CD4-positive, alpha-beta T cell treated with Interferon alpha-2 for 1 hour (primary cell): ENCODE measurements around the gene SUCO.
"Not testable (repeated sequence)": the region's sequence is repeated elsewhere in the genome, so short reads cannot be mapped to it uniquely, and the experiment has no call there.

Experiments
- DNase-seq, 2 donors: peaks; one replicate each; pipeline ENCODE4 v3.0.0-alpha.2; 2020 to 2022

The SUCO gene

DNA sequence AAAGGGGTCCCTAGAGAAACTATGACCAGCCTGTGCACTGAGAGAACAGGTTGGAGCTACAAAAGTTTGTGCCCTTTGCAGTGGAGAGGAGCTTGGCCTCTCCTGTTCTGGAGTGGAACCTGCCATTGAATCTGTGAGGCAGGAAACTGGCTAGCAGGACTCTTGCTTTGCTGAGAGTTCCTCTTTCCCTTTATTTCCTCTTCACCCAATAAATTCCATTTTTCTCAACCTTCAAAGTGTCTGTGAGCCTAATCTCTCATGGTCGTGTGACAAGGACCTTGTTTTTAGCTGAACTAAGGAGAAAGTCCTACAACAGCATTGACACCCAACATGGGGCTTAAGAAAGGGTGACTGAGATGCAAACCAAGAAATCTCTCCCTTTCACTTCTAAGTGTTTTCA is 83.2 kb downstream of the SUCO start:
- no peak for DNase-seq

DNA sequence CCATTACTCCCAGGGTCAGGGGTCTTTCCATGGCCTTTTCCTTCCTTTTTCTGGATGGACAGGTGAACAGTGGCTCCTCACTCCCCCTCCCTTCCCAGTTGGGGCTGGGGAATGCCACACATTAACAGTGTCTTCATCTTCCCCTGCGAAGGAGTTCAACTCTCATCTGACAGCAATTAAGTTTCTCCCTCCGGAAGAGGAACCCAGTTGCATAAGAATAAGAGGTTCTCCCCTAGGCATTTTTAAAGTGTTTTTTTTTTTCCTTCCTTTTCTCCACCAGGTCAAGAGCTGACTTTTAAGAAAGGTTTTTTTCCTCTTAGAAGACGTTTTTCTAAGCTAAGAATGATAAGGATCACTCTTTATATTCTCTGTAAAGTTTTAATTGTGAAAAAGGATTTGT is 83.7 kb downstream of the SUCO start:
- DNase-seq: no peak

DNA sequence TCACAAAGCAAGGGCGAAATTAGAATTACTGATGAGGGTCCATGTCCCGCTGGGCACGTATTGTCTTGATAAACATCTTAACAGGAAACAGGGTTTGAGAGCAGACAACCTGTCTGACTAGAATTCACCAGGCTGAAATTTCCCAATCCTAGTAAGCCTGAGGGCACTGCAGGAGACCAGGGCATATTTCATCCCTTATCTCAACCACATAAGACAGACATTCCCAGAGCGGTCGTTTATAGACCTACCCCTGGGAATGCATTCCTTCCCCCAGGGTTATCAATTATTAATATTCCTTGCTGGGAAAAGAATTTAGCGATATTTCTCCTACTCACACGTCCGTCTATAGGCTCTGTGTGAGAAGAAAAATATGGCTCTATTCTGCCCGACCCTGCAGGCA is 87.7 kb downstream of the SUCO start:
- not testable (repeated sequence) for DNase-seq

DNA sequence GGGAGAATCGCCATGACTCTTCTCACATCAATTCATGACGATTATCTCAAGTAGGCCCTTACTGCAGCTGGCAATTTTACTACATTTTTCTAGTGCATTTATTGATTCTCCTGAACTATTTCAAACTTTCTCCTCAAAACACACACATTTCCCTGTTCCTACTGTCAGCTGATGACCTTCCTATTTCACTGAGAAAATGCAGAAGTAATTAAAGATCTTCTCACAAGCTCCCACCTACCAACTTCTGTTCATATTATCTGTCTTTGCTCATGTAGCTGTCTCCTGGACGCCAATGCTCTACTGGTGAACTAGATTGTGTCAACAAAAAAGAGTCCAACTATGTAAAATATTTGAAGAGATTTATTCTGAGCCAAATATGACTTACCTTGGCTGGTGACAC is 89.6 kb downstream of the SUCO start:
- no peak for DNase-seq

DNA sequence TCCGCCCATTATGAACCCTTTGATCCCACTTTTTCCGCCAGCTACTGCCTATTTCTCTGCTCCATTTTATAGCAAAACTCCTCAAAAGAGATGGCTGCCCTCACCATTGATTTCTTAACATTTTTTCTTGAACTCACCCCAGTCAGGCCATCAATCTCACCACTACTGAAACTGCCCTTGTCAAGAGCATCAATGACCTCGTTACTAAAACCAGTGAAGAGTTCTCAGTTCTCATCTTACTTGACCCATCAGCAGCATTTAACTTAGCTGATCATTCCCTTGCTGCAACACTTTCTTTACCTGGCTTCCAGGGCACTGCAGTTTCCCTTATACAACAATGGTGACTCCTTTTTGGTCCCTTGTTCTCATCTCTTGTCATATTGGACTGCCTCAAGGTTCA is 90.8 kb downstream of the SUCO start:
- no peak for DNase-seq

DNA sequence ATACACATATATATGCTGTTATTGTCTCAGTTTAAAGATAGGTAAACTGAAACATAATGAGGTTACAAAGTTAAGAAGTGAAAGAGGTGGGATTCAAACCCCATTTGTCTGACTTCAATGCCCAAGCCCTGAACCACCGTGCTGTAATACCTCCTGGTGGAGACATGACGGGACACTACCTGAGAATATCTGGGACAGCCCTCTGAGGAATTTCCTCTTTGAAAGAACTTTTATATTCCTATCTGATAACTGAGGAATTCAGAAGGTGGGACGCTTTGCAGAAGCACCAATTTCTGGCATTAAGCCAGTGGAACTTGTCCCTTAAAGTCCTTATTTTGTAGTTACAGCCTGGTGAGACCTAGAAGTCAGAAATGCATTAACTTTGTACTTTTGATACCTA is 93.9 kb downstream of the SUCO start:
- DNase-seq: no peak

DNA sequence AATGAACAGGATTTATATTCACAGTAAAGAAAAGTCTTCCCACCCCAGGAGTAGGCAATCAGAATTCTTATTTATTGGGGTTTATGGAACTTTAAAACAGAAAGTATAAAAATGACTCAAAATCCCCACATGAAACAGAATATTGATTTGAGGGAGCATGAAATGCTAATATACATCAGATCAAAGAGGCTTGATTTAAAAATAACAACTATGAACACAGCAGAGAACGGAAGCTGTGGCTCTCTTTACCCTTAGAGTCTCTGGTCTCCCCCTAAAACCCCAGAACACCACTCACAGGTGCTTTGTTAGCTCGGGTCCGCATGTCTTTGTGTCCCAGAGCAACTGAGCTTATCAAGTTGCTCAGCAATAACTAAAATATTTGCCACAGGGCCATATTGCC is 94.8 kb downstream of the SUCO start:
- peak in 1 of 2 donors; percentile 26 for DNase-seq

DNA sequence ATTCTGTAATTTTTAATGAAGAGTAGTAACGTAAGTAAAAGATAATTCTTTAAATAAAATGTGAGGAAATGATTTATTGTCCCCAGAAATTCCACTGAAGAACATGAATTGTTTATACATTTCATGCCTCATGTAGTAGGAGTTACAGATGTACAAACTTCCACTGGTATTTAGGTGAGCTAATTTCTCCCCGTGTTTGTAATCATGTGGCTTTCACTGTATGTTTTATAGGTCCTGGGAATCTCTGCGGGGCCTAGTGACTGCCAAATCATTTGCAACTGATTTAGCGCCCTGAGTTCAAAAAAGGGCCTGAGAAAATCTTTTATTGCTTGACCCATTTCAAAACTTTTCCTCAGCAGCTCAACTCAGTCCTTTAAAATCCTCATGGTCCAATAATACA is 95.5 kb downstream of the SUCO start:
- DNase-seq: no peak

DNA sequence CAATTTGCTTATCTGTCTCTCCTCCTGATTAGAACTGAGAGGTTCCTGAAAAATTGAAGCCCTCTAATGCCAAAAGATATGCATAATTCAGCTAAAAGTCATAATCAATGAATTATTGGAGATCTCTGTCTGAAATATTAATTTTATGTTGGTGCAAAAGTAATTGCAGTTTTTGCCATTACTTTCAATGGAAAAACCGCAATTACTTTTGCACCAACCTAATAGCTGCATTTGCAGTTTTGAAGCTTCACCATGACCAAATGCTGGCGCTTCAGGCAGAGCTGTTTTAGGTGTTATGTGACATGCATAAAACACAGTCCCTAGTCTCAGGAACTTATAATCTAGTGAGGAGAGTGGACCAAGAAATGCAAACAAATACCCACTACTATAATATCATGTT is 96.2 kb downstream of the SUCO start:
- no peak for DNase-seq

DNA sequence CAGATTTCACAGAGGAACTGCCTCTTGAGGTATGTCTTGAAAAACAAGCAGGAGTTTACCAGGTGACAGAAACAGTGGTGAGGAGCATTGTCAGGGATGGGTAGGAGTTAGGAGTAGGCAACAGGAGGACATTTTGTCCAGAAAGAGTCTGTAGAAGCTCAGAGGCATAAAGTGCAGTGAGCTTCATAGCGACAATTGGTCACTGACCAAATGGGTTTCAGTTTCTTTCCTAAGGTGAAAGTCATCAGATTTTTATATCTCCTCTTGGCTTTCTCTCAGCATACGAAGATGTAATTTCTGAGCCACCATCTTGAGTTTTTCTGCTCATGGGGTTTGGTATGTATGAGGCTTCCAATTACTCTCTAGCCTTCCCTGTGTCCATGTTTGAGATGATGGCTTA is 96.7 kb downstream of the SUCO start:
- no peak for DNase-seq

DNA sequence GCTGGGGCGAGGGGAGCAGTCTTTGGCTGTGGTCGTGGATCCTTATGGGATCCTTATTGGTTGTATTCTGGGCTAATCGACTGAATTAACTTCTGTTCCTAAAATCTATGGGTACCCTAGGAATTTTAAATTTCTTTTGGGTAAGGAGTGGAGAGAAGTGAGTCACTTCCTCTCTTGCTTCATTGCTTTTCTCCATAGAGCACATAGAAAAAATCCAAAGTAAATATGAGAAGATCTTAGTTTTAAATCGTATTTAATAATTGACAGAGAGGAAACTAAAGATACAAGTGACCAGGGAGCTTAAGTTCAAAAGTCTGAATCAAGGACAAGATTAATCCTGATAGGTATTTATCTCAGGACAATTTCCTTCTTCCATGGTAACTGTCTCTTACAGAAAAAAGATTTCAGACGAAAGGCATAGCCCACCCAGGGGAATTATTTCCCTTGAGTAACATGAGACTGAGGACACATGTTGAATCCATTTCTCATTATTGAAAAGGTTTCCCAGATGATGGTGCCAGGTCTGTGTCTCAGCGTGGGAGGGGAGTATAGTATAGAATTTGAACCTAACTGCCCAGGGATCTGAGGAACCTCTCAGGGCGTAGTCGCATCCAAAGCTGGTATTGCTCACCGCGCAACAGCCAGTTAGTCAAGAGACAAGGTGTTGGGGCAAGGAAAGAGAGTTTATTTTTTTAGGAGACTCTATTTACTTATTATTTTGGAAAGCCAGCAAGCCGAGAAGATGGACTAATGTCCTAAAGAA is 97.3 kb downstream of the SUCO start:
- no peak for DNase-seq

DNA sequence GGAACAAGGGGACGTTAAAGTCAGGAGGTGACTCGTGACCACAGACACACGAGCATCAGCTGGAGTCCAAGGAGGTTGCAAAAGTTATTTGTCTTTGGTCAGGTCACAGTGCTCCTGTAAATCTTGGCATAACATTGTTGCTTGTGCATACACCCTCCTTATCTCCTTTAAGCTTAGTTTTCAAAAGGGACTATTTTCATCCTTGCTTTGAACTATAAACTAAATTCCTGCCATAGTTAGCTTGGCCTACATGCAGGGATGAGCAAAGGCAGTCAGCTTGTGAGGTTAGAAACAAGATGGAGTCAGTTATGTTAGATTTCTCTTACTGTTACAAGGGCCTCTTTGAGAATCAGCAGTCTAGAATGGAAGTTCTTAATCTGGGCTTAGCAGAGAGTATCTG is 97.9 kb downstream of the SUCO start:
- DNase-seq: no peak

DNA sequence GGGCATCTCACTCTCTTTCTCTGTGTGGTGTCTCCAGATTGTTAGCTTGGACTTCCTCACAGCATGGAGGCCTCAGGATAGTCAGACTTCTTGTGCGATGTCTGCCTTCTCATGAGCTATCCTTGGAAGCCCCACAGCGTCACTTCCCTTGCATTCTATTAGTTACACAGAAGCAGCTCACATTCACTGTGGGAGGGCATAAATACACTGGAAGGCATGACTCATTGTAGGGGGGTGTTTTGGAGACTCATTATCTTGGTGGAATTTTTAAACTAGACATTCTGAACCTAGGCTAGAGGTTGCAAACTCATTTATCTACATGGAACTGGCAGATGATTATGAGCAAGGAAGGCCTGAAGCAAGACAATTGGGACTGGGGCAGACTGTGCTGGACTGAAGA is 104.6 kb downstream of the SUCO start:
- no peak for DNase-seq

DNA sequence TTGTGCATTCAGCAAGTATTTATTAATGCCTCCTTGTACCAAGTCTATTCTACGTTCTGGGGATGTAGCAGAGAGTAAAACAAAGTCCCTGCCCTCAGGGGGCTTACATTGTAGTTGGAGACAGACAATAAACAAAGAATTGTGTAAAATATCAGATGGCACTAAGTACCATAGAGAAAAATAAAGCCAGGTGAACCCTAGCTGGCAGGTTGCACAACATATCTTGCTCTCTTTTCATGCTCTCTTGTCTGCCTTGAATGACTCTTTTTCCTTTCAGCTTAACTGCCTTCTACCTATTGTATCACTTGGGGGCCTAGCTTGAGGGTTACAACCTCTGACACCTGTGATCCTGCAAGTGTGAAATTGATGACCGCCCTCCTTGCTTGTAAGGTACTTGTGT is 105.3 kb downstream of the SUCO start:
- no peak for DNase-seq

DNA sequence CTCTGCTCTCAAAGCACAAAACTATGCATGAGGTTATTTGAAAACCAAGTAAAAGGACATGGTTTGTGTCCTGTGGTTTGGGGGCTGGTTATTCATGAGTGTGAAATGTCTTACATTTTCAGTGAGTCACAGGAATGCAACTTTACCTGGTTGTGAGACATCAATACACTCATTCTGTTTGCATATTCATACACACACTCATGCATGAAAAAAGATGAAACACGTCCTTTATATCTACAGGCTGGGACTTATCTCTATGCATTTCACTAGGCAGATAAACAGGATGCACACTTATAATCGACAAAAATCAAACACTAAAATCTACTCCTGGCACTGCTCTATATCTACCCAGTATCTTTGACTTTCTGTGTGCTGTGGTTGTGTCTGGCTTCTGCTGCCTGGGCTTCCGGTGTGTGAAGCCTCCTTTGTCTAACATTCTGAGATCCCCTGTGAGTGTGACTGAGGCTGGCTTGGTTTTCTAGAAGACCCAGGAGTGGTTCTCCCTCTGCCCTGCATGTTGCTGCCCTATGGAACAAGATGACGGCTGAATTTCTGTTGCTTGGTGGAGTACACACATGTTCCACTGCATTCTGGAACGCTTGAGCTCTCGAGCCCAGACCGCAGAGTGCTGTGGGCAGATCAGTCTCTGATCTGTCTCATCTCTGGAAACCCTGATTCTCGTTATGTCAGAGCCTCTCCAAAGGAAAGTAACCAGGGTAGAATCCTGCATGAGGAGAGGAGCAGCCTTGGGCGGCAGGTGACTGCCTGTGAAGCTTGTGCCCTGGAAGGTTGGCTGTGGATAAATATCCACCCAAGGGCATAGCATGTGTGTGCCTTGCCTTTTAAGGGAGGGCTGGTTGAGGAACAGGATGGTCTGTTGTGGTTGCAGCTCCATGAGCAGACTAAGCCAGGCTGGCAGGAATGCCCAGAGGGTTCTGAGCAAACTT is 106.2 kb downstream of the SUCO start:
- DNase-seq: peak; percentile 37 to 64

DNA sequence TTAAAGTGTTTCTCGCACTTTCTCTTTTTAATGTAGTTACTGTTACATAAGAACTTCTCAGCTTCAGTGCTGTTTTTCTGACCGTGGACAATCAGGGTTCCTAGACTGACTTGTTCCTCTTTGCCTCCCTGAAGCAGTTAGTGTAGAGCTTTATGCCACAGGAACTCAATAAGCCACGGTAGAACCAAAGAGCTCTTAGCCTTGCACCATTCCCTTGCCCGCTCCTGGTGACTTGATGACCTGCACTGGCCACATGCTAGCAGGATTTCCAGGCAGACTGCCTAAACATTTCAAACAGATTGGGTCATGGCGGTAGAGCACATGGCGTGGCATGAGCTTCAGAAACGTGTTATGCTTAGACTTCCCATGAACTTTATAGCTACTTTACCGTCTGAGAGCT is 107.2 kb downstream of the SUCO start:
- DNase-seq: no peak

DNA sequence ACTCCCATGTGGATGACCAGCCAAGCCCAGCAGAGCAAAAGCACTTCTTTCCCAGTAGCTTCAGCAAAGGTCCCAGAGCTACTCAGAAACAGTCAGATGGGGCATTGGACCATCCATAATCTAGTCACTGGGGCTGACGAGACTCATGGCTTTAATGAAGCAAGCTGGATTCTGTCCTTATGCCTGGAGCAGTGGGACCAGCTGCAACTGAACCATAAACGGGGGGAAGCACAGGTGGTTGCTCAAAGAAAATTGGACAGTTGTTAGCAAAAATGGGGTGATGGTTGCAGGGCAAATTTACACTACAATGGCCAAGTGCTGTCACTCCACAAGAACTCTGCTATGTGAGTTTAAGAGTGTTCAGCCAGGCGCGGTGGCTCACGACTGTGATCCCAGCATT is 108.5 kb downstream of the SUCO start:
- no peak for DNase-seq

DNA sequence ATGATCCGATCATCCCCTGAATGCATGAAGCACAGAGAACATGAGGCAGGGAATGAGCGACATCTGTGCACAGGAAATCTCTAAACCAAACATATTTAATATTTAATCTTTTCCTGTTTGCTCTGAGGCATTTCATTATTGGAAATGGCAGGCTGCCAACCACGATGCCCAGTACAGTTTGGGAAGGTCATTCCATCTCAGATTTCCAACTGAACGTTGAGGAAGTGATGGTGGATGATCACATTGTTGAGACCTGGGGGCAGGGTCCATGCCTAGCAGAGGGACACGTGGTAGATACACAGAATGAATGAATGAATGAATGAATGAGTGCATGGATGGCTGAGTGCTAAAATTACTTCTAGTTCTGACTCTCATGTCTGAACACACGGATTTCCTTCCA is 110.0 kb downstream of the SUCO start:
- no peak for DNase-seq

DNA sequence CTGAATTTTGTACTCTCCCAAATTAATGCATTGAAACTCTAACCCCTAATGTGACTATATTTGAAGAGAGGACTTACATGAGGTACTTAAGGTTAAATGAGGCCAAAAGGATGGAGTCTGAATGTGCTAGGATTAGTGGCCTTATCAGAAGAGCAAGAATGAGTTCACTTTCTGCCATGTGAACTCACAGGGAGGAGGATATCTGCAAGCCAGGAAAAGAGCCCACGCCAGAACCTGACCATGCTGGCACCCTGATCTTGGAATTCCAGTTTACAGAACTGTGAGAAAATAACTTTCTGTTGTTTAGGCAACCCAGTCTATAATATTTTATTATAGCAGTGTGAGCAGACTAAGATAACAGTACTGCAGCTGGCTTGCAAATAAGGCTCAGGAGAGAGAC is 113.7 kb downstream of the SUCO start:
- no peak for DNase-seq

DNA sequence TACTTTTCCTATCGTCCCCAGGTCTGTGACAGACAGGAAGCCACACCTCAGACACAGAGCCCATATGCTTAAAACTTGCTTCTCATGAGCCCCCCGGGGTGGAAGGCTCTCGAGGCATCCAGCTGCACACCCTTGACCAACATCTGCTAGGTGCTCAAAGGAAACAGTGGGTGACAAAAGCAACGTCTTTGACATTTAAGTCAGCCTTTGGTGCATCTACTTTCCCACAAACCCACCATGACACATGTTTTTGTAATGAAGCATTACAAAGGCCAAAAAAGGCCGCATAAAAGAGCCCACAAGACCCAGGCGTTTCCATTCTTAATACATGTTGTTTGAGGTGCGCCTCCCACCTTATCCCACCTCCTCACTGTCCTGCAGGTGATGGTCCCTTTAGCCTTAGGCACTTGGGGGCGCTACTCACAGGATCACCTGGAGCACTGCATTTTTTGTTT is 114.2 kb downstream of the SUCO start:
- DNase-seq: peak in 1 of 2 donors; percentile 30

DNA sequence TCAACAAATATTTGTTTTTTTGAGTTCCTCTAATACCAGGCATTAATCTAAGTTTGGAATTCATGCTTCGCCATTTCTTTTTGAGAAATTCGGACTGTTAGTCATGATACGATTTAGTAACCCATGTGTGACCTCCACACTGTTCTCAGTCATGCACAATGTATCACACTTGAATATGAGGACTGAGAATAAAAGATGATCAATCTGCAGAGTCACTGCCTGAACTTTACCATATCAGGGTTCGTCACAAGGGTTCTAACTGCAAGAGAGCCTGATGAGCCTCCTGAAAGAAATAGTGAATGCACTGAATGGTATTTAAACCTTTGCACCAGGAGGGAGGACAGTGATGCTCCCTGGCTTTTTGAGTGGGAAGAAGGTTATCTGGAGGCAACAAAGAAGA is 115.0 kb downstream of the SUCO start:
- no peak for DNase-seq

DNA sequence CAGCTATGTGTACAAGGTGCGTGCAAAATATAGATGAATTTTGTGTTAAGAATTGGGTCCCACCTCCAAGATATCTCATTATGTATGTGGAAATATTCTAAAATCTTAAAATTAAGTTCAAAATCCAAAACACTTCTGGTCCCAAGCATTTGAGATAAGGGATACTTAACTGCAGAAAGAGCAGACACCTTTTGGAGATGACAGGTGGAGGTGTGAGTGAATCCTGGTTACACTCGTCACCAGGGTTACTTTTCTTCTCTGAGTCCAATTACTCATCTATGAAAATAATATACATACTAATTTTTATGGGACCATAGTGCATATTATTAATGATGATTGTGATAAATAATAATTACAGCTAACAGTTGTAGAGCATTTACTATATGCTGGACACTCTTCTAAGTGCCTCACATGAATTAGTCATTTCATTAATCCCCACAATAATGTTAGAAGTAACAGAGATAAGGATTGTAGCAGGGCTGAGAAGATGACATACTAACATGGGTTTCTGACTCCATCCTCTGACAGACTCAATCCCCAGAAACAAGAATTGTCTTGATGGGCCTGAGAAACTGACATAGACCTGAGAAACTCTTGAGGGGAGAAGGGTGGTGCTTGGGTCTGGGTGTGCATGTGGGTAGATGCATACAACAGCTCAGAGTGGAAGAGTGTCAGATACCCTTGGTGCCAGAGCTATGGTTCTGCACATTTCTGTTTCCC is 117.7 kb downstream of the SUCO start:
- DNase-seq: no peak

DNA sequence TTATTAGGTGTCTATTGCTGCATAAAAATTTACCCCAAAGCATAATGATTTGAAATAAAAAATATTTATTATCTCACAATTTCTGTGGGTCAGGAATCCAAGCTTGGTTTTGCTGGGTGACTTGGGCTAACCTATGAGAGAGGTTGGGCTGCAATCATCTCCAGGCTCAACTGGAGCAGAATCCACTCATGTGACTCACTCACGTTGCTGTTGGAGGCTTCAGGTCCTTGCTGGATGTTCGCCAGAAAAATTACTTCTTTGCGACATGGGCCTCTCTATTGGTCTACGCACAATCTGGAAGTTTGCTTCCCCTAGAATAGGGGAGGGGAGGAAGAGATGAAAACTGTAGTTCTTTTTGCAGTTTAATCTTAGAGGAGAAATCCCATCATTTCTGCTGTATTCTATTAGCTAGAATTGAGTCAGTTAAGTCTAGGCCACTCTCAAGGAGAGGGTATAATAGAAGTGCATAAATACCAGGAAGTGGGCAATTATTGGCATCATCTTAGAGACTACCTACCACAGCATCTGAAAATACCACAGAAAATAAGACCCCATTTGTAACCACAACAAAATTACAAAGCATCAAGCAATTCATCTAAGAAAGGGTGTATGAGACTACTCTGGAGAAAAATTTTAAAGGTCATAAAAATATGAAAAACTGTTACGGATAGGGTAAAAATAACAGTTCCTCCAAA is 120.2 kb downstream of the SUCO start:
- no peak for DNase-seq
